EH (cell line): ENCODE data around the gene ABCA5.
"Not testable (repeated sequence)": the region's sequence is repeated elsewhere in the genome, so short reads cannot be mapped to it uniquely, and the experiment has no call there.

ENCODE experiments used
- DNase-seq: peaks from one replicate; pipeline ENCODE4 v3.0.0-alpha.2; 2015; ENCODE audit warnings: low read depth

ABCA5 gene

GRCh38 chr17:69198238-69198637, 128.7 kb downstream of the ABCA5 start:
- DNase-seq, result no peak

DNA sequence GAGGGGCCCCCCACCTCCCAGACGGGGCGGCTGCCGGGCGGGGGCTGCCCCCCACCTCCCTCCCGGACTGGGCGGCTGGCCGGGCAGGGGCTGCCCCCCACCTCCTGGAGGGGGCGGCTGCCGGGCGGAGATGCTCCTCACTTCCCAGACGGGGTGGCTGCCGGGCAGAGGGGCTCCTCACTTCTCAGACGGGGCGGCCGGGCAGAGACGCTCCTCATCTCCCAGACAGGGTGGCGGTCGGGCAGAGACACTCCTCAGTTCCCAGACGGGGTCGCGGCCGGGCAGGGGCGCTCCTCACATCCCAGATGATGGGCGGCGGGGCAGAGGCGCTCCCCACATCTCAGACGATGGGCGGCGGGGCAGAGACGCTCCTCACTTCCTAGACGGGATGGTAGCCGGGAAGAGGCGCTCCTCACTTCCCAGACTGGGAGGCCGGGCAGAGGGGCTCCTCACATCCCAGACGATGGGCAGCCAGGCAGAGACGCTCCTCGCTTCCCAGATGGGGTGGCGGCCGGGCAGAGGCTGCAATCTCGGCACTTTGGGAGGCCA, 130.8 kb downstream of the ABCA5 start:
- DNase-seq, result not testable (repeated sequence)
